Endothelial cell of umbilical vein (primary cell): ENCODE measurements around the gene M1AP. TPM values are rescaled to one million over a fixed set of nuclear protein-coding genes. Genes with fewer than 3 reads are reported as not detected.

ENCODE experiments used
- BruUV-seq: library from RNA; stranded (reverse); fragments of 400-500 nt; replicated peaks from 2 replicates; lab custom pipeline; 2021; lab: Mats Ljungman, UMichigan
- CTCF ChIA-PET: fragments of 300-600, 350-600 bp; sonication (Branson Sonifier 250); formaldehyde crosslinking; loops from one replicate; lab custom pipeline; 2021; ENCODE audit warnings: antibody characterized with exemption, inconsistent platforms; lab: Charles Lee
- POLR2A ChIA-PET: fragments of 300-600, 350-600 bp; sonication (Branson Sonifier 250); formaldehyde crosslinking; loops from one replicate; lab custom pipeline; 2021; ENCODE audit warnings: antibody characterized with exemption, inconsistent platforms; lab: Charles Lee
- DNase-seq: peaks from one replicate; pipeline ENCODE4 v3.0.0-alpha.2; 2011; ENCODE audit warnings: low read depth, low spot score
- FAIRE-seq: peaks from 2 replicates; lab custom pipeline; 2011; peaks lifted over from hg19 to GRCh38; lab: Jason Lieb, UNC
- H2AFZ ChIP-seq: 2 replicates; pipeline ENCODE4 v1.6.0; 2012; ENCODE audit warnings: low read depth, low read length, control low read depth, inconsistent platforms
- H3K27ac ChIP-seq: 2 replicates; pipeline ENCODE4 v1.5.1; 2011; ENCODE audit warnings: low read depth, mild to moderate bottlenecking, control low read depth, low read length, moderate library complexity; ENCODE audit not compliant: insufficient read depth
- H3K27me3 ChIP-seq, 2 experiments: 2 replicates each; pipeline versions ENCODE4 v1.6.0 to v1.6.1; 2011; ENCODE audit warnings: low read length in 2 of 2, mixed read lengths in 1 of 2; ENCODE audit not compliant: control insufficient read depth in 2 of 2, insufficient read depth in 2 of 2
- H3K36me3 ChIP-seq, 2 experiments: 2 replicates in 1 of 2; 3 replicates in 1 of 2; pipeline ENCODE4 v1.5.1; 2011; ENCODE audit warnings: low read length in 2 of 2, mild to moderate bottlenecking in 1 of 2, moderate library complexity in 1 of 2; ENCODE audit not compliant: control insufficient read depth in 2 of 2, insufficient read depth in 2 of 2; ENCODE audit errors: extremely low read depth in 1 of 2
- H3K4me1 ChIP-seq: 3 replicates; pipeline ENCODE4 v1.5.1; 2011; ENCODE audit warnings: mild to moderate bottlenecking, low read length; ENCODE audit not compliant: control insufficient read depth, insufficient read depth; ENCODE audit errors: extremely low read depth
- H3K4me2 ChIP-seq: 2 replicates; pipeline ENCODE4 v1.6.1; 2011; ENCODE audit warnings: low read length, control low read depth, mixed read lengths; ENCODE audit not compliant: insufficient read depth
- H3K4me3 ChIP-seq, 3 experiments: fragments of 200-600 bp in 1 of 3; sonication (generic), shearing (Covaris generic) in 1 of 3; replicated peaks in 1 of 3; 2 replicates each; pipeline ENCODE4 v1.5.1; 2011 to 2016; ENCODE audit warnings: control low read depth in 3 of 3, low read length in 3 of 3, mild to moderate bottlenecking in 2 of 3, inconsistent platforms in 1 of 3, low read depth in 1 of 3, moderate library complexity in 1 of 3; ENCODE audit not compliant: insufficient read depth in 1 of 3
- H3K79me2 ChIP-seq: 2 replicates; pipeline ENCODE4 v1.6.0; 2012; ENCODE audit warnings: low read length, inconsistent platforms; ENCODE audit not compliant: control insufficient read depth, insufficient read depth
- H3K9ac ChIP-seq: replicated peaks from 2 replicates; pipeline ENCODE3; 2011; ENCODE audit warnings: low read length, control low read depth; ENCODE audit not compliant: insufficient read depth; ENCODE audit errors: extremely low read depth
- H3K9me1 ChIP-seq: replicated peaks from 3 replicates; pipeline ENCODE4 v1.6.0; 2011; ENCODE audit warnings: mild to moderate bottlenecking, low read length; ENCODE audit not compliant: control insufficient read depth, insufficient read depth; ENCODE audit errors: extremely low read depth
- H3K9me3 ChIP-seq: replicated peaks from 2 replicates; pipeline ENCODE4 v1.5.1; 2012; ENCODE audit warnings: low read length, inconsistent platforms; ENCODE audit not compliant: control insufficient read depth, insufficient read depth
- H4K20me1 ChIP-seq: replicated peaks from 2 replicates; pipeline ENCODE3; 2011; ENCODE audit warnings: mild to moderate bottlenecking, low read length; ENCODE audit not compliant: control insufficient read depth, insufficient read depth; ENCODE audit errors: extremely low read depth
- EZH2 ChIP-seq: IDR thresholded peaks from 2 replicates; pipeline ENCODE4 v1.6.1; 2012; ENCODE audit warnings: borderline replicate concordance, low read depth, mild to moderate bottlenecking, moderate library complexity, low read length, inconsistent platforms; ENCODE audit not compliant: severe bottlenecking
- GATA2 ChIP-seq: IDR thresholded peaks from 2 replicates; pipeline ENCODE4 v1.7.0; 2011; ENCODE audit warnings: low read depth, mild to moderate bottlenecking, moderate library complexity, mixed read lengths, low read length; ENCODE audit not compliant: insufficient read length, insufficient read depth
- JUN ChIP-seq: IDR thresholded peaks from 2 replicates; pipeline ENCODE4 v1.6.1; 2011; ENCODE audit warnings: borderline replicate concordance, low read depth; ENCODE audit not compliant: insufficient read length, insufficient read depth
- POLR2A ChIP-seq: IDR thresholded peaks from 2 replicates; pipeline ENCODE4 v1.6.1; 2012; ENCODE audit warnings: low read depth, mild to moderate bottlenecking, control low read depth, low read length
- dilution Hi-C: fragments of 300-500 bp; cut with MboI; formaldehyde crosslinking; loops from one replicate; pipeline ENCODE4 v1.15.0; 2019; ENCODE audit warnings: low sequenced_read_pairs; ENCODE audit not compliant: extremely low pct_ligation_motif_present
- intact Hi-C: fragments of 100-400 bp; cut with micrococcal nuclease; formaldehyde crosslinking; loops from one replicate; pipeline ENCODE4 v1.10.0; 2022
- polyA plus RNA-seq, 4 experiments: library from polyadenylated mRNA; depleted of rRNA in 3 of 4; stranded (reverse) in 3 of 4; unstranded in 1 of 4; fragments of >200 nt; gene quantifications; 2 replicates each; pipeline versions ENCODE4 v1.2.1 to v1.2.3, GENCODE V29; 2011 to 2012; ENCODE audit warnings: missing spikeins in 1 of 4
- total RNA-seq: library from RNA; stranded (reverse); gene quantifications from 2 replicates; pipeline ENCODE4 v1.2.3, GENCODE V29; 2021
- TF ChIP-seq, protein P1 (sequence below): IDR thresholded peaks from 2 replicates; pipeline ENCODE4 v1.6.1; 2011; ENCODE audit not compliant: insufficient read depth, insufficient read length
- TF ChIP-seq, protein P2 (sequence below), 2 donors: IDR thresholded peaks; 1 replicate in 1 of 2; 2 replicates in 1 of 2; pipeline ENCODE4 v1.5.1; 2011; ENCODE audit warnings: low read length in 2 of 2, mild to moderate bottlenecking in 2 of 2, moderate library complexity in 2 of 2, control low read depth in 1 of 2, inconsistent platforms in 1 of 2, low read depth in 1 of 2; ENCODE audit not compliant: insufficient read depth in 1 of 2; ENCODE audit errors: extremely low read depth in 1 of 2

The M1AP gene
- total and polyA plus RNA-seq, 2 donors (not counting 3 experiments of a cell fraction or from before 2014, with no cell fraction given): 0.04 TPM; not detected in 1

DNA sequence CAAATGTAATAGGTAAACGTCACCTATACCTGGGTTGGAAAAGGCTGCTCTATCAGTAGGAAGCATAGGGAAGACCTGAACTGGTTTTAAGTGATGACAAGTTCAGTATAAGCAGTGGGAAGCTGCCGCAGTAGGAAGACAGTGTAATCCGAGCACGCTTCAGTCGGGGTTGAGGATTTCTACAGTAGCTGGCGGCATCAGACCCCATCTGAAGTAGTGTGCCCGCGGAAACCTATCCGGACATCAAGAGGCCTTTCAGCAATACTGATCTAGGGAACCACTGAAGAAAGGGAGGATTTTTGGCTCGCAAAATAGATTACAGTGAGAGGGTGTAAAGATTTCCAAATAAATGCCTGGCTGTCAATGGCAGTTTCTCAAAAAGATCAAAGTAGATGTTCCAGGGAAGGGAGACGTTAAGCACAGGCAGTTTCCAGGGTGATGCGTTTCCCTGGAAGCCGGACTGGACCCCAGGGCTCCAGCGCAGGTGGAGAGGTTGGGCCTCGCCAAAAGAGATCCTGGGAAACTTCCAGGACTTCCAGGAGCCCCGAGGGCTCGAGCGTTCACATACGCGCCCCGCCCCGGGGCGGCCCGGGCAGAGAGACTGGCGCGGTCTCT, 99.7 kb downstream of the M1AP start:
- no peaks in the 10 kb centered on the region for H4K20me1 ChIP-seq
- H3K4me1 ChIP-seq: peaks cover 14% of the 10 kb centered on the region
- H3K4me2 ChIP-seq: peak overlapping the region; percentile 82
- H3K9me3 ChIP-seq: no peaks in the 10 kb centered on the region
- ChIA-PET POLR2A (no interaction called here), CTCF (interaction anchor here (0.9 kb wide), 1 partner anchor 16 kb away, joined by 3 read pairs; no protein-coding TSS in a partner anchor)
- no peak for DNase-seq
- H3K27ac ChIP-seq: no peak overlapping the region
- no peak for FAIRE-seq
- H3K9ac ChIP-seq: peak overlapping the region; percentile 55
- intact Hi-C loops (loop anchor here (1.0 kb wide), 1 partner anchor 19 kb away; the partner anchor contains the start of genes AUP1 and HTRA2), dilution Hi-C loops (no loop called here)
- H3K27me3 ChIP-seq: peaks cover 12 to 24% of the 10 kb centered on the region in 2 experiments
- BruUV-seq: no TSS peak
- no peaks in the 10 kb centered on the region for H3K36me3 ChIP-seq
- no peaks in the 10 kb centered on the region for H3K9me1 ChIP-seq
- TF ChIP-seq, protein P1, sequence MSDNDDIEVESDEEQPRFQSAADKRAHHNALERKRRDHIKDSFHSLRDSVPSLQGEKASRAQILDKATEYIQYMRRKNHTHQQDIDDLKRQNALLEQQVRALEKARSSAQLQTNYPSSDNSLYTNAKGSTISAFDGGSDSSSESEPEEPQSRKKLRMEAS: no peak
- TF ChIP-seq POLR2A (no peak), GATA2 (no peak), JUN (no peak), EZH2 (peak; percentile 53)
- TF ChIP-seq, protein P2, sequence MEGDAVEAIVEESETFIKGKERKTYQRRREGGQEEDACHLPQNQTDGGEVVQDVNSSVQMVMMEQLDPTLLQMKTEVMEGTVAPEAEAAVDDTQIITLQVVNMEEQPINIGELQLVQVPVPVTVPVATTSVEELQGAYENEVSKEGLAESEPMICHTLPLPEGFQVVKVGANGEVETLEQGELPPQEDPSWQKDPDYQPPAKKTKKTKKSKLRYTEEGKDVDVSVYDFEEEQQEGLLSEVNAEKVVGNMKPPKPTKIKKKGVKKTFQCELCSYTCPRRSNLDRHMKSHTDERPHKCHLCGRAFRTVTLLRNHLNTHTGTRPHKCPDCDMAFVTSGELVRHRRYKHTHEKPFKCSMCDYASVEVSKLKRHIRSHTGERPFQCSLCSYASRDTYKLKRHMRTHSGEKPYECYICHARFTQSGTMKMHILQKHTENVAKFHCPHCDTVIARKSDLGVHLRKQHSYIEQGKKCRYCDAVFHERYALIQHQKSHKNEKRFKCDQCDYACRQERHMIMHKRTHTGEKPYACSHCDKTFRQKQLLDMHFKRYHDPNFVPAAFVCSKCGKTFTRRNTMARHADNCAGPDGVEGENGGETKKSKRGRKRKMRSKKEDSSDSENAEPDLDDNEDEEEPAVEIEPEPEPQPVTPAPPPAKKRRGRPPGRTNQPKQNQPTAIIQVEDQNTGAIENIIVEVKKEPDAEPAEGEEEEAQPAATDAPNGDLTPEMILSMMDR (IDR thresholded peaks at IDR 0.05; ENCODE audit: extremely low read depth in 1 of 2, insufficient read depth in 1 of 2, low read depth in 1 of 2, low read length in 2 of 2): no peak
- H2AFZ ChIP-seq: peak overlapping the region; percentile 94
- H3K4me3 ChIP-seq: peak overlapping the region; percentile 42 to 84 (median 66)
- no peaks in the 10 kb centered on the region for H3K79me2 ChIP-seq
